CD4-positive, alpha-beta T cell treated with Interleukin-15 for 4 hours (primary cell): ENCODE data around the gene KIF5A.

Source experiments
- DNase-seq: peaks from one replicate; pipeline ENCODE4 v3.0.0-alpha.2; 2020; ENCODE audit warnings: low spot score

Gene KIF5A

DNA sequence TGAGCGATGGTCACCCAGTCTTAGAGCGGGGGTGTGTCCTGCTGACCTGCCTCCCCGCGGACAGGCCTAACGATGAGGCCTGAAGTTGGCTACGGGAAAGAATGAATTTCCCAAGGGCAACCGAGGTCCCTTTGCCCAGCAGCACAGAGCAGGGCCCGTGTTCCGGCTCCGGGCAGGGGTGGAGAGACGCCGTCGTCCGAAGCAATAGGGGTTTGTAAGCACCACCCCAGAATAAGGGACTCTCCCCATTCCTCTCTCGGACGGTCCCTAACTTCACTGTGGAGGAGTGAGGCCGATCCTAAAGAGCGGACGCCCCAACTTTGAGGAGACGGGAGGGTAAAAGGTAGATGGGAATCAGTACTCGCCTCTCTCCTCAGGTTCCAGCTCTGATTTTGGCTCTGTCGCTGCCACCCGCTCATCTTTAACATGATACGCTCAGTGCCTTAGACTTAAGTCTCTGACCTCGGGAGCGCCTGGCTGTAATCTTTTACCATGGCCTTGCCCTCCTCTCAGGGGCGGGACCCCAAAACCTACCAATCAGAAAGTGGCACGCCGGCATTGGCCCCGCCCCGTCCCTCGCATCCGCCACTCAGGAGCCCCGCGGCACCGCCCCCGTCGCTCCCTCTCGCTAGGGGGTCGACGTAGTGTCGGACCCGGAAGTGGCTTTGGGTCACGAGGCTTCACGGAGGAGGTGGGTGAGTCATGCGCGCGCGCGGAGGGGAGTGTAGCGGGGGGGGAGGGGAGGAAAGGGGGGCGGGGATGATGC lies 29.6 kb upstream of the KIF5A start, which contains the start of gene DDIT3:
Gene DDIT3 (minus strand): TSS at position 462 of the 766 bp plus-strand sequence. CDS start 3,108 bp downstream, outside the sequence.
- DNase-seq: peak; percentile 99

DNA sequence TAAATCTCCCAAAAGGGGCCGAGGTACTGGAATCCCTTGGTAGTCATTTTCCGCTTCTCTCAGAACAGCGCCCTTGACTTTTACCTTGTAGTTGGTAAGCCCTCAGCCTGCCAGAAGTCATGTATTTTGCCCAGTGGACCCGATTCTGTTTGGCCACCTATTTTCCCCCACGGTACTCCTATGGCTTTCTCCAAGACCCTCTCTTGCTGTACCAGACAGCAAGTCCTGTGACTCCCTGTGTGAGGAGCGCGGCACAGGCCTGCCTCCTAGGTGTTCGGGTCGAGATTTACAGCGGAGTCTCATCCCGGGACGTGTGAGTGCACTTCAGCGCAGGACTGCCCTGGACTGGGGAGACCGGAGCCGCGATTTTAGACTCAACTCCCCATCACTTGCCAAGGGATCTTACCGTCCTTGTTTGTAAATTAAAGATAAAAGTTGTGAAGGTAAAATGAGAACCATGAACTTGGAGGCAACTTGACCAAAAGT lies 28.3 kb upstream of the KIF5A start:
- no peak for DNase-seq

- DNase-seq: peak; percentile 91
Observed at GRCh38 chr12:57522011-57522886, 27.6 kb upstream of the KIF5A start, which contains the start of gene MBD6. Gene MBD6 (plus strand): TSS chr12:57522824. CDS start chr12:57524304, 1,480 bp downstream.

DNA sequence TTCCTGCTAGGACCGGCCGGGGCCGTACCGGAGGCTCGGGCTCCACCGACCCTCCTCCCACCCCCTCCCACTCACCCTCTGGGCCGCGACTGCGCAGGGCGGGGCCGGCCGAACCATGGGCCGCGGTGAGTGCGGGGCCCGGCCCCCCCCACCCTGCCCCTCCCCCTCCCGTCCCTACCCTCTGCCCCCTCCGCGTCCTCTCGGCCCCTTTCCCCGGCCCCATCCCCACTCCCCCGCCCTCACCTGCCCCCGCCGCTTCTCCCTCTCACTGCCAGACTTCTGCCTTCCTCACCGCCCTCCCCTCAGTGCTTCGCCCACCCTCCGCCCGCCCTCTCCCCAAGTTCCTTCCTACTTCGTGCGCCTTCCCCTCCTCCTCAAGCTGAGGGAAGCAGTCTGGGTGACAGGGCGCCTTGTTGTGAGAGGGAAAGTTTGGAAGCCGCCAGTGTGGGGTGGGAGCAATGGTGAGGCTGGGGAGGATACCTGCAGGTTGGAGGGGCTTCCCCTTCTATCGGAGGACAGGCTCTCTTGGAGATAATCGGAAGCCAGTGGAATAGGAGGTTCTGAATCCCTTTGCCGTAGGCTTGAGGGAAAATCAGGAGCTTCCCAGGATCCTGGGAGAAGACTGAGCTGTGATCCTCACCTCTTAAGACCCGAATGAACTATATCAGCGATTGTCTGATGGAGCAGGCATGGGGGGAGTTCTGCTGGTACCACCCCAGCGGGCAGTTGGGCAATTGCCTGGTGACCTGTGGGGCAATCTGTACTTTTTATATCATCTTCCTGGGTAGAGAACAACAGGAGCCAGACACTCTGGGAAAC lies 26.7 kb upstream of the KIF5A start:
- peak; percentile 36 for DNase-seq

DNA sequence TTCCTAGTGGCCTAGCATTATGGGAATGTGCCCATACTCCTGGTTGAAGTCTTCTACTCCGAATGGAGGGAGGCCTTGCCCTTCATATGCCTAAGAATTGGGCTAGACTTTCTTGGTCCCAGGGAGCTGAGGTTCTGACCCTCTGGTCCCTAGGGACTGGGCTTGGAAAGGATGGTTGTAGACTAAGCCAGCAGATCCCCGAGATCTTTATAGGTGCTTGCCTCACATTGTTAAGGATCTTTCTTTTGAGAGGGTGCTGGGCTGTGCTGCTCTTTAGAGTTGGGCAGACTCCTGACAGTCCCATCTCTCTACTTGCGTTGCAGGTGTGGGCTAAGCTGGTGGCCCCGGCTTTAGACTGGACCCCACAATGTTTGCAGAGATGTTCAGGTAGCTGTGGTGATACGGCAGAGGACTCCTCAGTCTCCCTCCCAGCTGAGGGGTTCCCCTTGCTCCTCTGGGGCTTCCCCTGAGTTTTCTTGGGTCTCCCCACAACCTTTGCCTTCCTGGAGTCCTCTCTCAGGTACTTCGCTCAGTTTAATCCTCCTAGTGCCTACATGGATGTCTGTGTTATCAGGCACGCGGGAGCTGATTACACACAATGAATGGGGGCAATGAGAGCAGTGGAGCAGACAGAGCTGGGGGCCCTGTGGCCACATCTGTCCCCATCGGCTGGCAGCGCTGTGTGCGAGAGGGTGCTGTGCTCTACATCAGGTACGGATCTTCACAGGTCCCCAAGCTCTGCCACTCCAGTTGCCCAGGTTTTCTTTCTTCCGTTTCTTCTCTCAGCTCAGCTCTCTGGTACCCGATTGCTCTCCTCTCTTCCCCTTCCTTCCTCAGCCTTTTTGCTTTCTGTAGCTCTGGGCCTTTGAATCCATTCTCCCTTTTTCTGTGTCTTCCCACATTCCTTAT lies 25.9 kb upstream of the KIF5A start:
- peak; percentile 9 for DNase-seq

DNA sequence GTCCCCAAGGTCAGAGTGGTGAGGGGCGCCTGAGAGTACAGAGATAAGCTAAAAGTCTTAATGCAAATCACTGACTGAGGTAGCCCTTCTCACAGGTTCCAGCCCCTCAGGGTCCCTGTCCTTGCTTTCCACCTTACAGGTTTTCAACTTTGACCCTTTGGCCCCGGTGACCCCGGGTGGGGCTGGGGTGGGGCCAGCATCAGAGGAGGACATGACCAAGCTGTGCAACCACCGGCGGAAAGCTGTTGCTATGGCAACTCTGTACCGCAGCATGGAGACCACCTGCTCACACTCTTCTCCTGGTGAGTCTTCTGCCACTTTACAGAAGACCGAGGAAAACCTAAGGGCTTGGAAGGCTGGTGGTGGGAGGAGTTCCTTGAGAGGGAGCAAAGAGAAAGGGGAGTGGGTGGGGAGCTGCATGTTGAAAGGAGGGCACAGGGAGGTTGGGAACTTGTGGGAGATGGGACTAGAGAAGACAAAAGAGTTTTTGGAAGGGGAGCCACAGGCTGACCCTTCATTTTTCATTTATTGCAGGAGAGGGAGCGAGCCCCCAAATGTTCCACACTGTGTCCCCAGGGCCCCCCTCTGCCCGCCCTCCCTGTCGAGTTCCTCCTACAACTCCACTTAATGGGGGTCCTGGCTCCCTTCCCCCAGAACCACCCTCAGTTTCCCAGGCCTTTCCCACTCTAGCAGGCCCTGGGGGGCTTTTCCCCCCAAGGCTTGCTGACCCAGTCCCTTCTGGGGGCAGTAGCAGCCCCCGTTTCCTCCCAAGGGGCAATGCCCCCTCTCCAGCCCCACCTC lies 24.8 kb upstream of the KIF5A start:
- DNase-seq: no peak

GRCh38 chr12:57525615-57526383 lies 24.0 kb upstream of the KIF5A start:
- no peak for DNase-seq

DNA sequence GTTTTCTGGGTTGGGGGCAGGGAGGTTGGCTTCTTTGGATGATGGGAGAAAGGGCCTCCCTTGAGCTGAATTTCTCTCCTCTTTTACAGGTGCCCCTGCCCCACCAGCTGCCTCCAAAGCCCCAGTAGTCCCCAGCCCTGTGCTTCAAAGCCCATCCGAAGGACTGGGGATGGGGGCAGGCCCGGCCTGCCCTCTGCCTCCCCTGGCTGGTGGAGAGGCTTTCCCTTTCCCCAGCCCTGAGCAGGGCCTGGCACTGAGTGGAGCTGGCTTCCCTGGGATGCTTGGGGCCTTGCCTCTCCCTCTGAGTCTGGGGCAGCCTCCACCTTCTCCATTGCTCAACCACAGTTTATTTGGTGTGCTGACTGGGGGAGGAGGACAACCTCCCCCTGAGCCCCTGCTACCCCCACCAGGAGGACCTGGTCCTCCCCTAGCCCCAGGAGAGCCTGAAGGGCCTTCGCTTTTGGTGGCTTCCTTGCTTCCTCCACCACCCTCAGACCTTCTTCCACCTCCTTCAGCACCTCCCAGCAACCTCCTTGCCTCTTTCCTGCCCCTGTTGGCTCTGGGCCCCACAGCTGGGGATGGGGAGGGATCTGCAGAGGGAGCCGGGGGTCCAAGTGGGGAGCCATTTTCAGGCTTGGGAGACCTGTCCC lies 23.2 kb upstream of the KIF5A start:
- DNase-seq: no peak

- no peak for DNase-seq
Observed at GRCh38 chr12:57527184-57527583, 22.7 kb upstream of the KIF5A start.

DNA sequence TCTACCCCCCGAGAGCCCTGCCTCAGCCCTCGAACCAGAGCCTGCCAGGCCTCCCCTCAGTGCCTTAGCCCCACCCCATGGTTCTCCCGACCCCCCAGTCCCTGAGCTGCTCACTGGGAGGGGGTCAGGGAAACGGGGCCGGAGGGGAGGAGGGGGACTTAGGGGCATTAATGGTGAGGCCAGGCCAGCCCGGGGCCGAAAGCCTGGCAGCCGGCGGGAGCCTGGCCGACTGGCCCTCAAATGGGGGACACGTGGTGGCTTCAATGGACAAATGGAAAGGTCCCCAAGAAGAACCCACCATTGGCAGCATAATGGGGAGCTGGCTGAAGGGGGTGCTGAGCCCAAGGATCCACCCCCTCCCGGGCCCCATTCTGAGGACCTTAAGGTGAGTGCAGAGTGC lies 21.7 kb upstream of the KIF5A start:
- DNase-seq: no peak

DNA sequence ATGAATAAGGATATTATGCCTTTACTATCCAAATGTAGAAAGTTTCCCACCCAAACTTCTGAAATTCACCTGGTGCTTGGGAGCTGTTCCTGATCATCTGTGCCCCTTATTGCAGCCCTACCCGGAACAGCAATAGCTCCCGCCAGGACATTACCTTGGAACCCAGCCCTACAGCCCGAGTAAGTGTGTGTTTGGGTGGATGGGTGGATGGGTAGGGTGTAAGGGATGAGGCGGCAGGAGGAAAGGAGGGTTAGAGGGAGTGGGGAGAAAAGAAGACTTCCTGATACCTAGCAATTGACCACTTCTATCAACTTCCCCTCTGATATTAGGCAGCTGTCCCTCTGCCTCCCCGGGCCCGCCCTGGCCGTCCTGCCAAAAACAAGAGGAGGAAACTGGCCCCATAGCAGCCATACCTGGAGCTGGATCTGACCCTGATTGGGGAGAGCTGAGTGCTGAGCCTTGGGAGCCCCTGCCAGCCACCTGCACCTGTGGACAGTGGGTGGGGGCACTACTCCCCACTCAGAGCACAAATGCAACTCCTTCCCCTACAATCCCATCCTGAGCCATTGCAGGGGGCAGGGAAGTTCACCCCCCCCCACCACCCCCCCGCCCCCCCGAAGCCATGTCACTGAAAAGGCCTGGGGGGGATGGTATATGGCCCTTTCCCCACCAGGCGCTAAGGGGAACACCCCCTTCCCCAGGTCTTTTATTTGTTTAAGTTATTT lies 20.9 kb upstream of the KIF5A start:
- DNase-seq: no peak

- DNase-seq: no peak
Observed at GRCh38 chr12:57529831-57530230, 20.0 kb upstream of the KIF5A start.

DNA sequence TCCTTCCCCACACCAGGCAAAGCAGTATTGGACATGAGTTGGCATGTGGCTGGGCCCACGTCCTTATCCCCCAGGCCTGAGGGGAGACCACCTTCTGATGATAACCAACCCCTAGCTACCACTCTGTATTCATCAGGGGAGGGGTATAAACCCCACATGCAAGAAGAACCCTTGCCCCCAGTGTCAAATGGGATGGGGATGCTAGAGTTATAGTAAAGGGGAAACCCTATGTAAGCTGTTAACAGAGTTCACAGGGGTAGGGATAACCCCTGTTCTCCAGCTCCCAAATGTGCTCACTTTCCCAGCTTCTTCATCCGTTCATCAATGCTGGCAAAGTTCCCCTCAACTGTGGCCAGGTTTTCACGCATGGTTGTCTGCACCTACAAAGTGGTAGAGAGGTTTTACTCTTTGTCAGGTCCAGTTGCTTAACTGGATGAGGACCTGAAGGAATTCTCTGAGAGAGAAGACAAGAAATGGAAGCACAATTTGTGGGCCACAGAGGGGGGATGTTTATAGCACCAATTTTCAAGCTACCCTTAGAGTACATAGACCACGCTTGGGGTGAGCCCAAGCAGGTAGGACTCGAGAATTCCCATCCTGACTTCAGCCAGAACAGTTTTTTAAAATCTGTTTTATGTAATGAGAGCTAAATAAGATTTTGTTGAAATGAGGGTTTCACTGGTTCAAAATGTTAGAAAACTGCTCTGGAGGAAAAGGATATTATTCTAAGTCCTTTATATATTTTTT lies 19.3 kb upstream of the KIF5A start:
- DNase-seq: no peak

- DNase-seq: no peak
Observed at GRCh38 chr12:57531836-57532235, 18.0 kb upstream of the KIF5A start.

DNA sequence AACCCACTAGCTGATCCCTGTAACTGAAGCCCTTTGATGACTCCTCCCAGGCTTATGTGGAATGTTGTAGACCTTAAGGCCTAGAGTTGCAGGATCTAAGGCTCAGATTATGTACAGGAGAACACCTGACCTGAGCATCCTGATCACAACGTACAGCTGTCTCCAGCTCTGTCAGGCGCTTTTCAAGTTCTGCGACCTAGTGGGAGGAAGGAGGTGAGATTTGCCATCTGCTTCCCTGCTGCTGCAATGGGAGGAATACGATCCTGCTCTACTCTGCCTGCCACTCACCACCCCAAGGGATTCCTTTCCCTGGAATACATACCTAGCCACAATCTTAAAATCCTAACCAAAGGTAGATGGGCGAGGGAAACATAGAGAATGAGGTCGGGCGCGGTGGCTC lies 16.7 kb upstream of the KIF5A start:
- DNase-seq: no peak

- no peak for DNase-seq
Observed at GRCh38 chr12:57534250-57534649, 15.6 kb upstream of the KIF5A start.

DNA sequence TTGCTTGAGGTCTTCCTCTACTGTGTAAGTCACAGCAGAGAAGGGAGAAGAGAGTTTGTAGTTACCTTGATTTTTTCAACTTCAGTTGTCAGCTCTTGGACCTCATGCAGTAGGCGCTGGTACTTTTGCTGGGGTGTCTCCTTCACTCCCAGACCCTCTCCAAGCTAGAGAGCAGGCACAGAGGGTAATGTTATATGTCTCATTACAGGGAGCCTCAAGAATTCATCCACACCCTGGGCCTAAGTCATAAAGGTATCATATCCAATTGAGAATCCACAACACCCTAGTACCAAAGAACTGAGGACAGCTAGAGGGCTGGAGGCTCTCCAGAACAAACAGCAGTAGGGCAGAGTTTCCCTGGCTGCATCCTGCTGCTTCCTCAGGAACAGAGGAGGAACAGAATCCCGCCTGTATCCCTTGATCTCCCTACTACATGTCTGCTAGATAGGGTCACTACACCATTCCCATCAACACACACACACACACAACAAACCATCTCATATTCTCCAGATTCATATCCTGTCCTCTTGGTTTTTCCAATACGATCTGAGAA lies 14.8 kb upstream of the KIF5A start:
- no peak for DNase-seq
